Neuron (in vitro differentiated cells): Measurements from ENCODE around the gene CENPX.

Experiments used
- H2AFZ ChIP-seq: one replicate; pipeline ENCODE4 v1.6.1; 2013; ENCODE audit warnings: low read depth, mild to moderate bottlenecking, inconsistent platforms, low read length, moderate library complexity
- H3K27me3 ChIP-seq: one replicate; pipeline ENCODE4 v1.6.1; 2013; ENCODE audit warnings: low read length; ENCODE audit not compliant: insufficient read depth
- H3K36me3 ChIP-seq: one replicate; pipeline ENCODE4 v1.6.1; 2013; ENCODE audit warnings: low read length; ENCODE audit not compliant: insufficient read depth
- H3K4me1 ChIP-seq: one replicate; pipeline ENCODE4 v1.6.1; 2013; ENCODE audit warnings: low read length; ENCODE audit not compliant: insufficient read depth
- H3K4me3 ChIP-seq: 2 replicates; pipeline ENCODE4 v1.5.1; 2013; ENCODE audit warnings: mild to moderate bottlenecking, low read length, moderate library complexity
- H3K9me3 ChIP-seq: one replicate; pipeline ENCODE4 v1.6.1; 2013; ENCODE audit warnings: low read length

Gene CENPX

DNA sequence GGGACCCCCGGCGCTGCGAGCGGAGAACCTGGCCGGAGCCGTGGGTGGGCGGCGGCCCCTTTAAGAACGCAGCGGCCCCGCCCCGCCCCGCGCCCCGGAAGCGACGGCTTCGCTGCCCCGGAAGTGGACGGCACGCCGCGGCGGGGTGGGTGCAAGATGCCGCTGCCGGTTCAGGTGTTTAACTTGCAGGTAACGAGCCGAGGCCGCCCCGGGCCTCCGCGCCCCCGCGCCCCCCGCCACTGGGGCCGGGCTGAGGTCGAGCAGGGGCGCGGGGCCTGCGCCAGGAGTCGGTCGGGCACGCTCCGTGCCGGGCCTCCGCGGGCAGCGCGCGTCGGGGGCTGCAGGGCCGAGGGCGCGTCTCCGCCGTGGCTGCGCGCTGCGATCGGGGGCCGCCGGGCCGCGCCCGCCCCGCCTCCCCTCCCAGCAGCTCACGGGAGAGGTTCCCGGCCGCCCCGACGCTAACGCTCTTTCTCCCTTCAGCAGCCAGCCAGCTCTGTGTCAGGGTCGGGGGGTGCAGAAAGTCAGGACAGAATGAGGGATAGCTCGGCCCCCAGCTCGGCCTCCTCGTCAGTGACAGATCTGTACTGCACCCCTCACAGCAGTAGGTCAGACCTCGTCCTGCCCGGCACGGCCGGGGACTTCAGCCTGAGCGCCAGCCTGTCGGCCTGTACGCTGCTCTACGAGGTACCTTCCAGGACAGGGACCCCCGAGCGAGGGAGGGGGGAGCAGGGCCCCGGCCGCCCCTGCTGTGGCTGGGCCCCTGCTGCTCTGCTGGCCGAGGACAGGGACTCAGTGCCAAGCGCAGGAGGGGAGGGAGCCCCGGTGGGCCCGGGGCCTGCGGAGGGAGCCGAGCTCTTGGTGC is 29.3 kb upstream of the CENPX start, which contains the start of the genes GPS1 and RFNG:
Gene GPS1, plus strand, starts transcription at position 123 of the 862 bp plus-strand sequence. Its CDS starts 34 bp downstream, at position 157.
Gene RFNG, minus strand, starts transcription at position 36 of the 862 bp plus-strand sequence. CDS start 45 bp downstream, outside the sequence.
- Histone ChIP-seq H2AFZ (no peak within 1 kb of the TSS), H3K36me3 (peaks cover 60% of the 10 kb centered on the region), H3K4me1 (peaks cover 19% of the 10 kb centered on the region), H3K27me3 (no peaks in the 10 kb centered on the region), H3K9me3 (no peaks in the 10 kb centered on the region), H3K4me3 (peak within 1 kb of the TSS; percentile 93)

DNA sequence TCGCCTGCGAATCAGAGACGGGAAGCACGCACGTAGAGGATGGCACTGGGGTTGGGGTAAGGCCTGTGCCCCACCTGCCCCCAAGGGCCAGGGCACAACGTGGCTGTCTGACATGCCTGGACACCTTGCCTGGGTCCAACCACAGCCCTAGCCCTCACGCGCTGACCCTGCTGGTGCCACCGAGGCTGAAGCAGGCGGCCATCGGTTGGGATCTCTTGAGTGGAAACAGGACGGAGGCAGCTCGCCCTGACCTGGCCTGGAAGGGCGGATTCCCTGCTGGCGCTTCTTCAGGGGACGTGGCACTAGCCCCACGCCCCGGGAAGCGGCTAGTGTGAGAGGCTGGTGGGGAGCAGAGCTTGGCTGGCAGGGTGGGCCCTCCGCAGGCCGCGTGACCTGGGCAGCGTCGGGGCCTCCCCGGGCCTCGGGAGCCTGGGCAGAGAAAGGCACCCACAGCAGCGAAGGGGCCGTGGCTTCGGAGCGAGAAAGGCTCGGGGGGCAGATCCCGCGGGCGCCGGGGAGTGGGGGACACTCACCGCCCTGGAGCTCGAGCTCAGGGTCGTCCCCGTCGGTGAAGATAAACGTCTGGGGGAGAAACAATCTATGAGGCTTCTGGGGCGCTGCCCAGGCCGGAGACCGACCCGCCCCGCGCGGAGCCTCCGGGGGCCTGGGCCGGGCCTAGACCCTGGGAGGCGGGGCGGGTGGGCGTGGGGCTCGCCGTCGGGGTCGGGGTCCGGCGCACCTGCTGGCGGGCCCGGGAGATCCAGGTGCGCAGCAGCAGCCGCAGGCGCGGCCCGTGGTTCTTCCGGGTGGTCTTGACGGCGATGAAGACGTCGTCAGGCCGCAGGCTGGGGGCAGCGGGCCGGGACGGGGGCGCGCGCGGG is 28.3 kb upstream of the CENPX start:
- no peak overlapping the region for H2AFZ ChIP-seq
- H3K27me3 ChIP-seq, result no peaks in the 10 kb centered on the region
- H3K4me3 ChIP-seq, result peak overlapping the region; percentile 93
- H3K4me1 ChIP-seq, result peaks cover 19% of the 10 kb centered on the region
- no peaks in the 10 kb centered on the region for H3K9me3 ChIP-seq
- H3K36me3 ChIP-seq, result peaks cover 50% of the 10 kb centered on the region

DNA sequence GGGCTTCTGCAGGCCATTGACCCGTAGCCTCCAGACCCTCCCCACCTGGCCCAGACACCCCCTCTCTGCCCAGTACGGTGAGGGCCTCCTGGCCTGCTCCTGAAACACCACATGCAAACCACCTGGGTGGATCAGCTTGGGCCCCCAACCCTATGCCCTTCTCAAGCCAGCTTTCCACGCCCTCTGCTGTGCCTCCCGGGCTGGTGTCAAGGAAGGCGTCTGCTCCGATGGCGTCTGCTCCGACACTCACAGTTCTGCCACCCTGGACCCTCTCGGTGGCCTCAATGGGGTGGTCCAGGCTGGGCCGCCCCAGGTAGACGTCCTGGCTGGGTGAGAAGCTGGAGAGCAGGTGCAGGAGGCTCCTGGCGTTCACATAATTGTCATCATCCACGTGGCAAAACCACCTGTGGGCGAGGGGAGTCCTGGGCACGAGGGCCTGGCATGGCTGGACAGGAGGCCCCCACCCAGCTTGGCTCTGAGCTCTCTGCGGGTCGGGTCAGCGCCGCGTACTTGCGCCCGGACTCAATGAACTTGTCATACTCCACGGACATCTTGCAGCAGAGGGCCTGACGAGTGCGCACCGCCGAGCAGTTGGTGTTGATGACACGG is 27.6 kb upstream of the CENPX start:
- H3K4me1 ChIP-seq, result peaks cover 19% of the 10 kb centered on the region
- no peaks in the 10 kb centered on the region for H3K9me3 ChIP-seq
- no peak overlapping the region for H2AFZ ChIP-seq
- peak overlapping the region; percentile 93 for H3K4me3 ChIP-seq
- H3K36me3 ChIP-seq, result peaks cover 44% of the 10 kb centered on the region
- H3K27me3 ChIP-seq, result no peaks in the 10 kb centered on the region

DNA sequence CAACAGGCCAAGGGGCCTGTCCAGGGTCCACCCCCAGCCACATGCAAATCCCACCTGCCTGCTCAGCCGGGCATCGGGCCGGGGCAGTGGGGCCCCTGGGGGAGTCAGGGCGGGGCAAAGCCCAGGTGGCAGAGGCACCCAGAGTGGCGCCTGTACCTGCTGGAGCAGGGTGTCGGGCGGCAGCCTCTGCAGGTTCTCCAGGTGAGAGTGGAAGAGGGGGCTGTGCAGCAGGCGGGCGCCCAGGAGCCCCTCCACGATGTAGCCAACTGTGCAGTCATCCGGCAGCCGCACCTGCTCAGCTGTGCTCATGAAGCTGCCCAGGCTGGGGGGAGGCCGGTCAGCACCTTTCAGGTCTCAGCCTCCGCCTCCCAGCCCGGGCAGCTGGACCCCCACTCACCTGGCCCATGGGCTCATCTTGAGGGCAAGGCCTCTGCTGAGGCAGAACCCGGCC is 26.9 kb upstream of the CENPX start:
- Histone ChIP-seq H3K4me1 (peaks cover 19% of the 10 kb centered on the region), H3K9me3 (no peaks in the 10 kb centered on the region), H3K36me3 (peaks cover 37% of the 10 kb centered on the region), H2AFZ (no peak overlapping the region), H3K4me3 (no peak overlapping the region), H3K27me3 (no peaks in the 10 kb centered on the region)

DNA sequence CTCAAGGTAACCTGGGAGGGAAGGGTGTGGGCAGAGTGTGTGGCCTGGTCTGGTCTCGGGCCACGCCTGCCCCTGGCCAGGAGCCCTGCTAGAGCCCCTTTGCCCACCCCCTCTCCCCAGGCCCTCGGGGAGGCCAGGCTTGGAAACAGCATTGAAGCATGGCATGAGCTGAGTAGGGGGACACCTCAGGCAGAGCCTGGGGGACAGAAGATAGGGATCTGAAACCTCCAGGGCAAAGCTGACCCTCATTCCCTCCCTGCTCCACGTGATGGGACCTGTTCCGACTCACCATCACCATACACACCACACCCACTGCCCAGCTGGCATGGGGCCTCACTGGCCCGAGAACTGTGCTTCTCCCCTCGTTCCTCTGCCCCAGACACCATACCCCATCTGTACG is 26.4 kb upstream of the CENPX start:
- no peaks in the 10 kb centered on the region for H3K9me3 ChIP-seq
- H2AFZ ChIP-seq, result no peak overlapping the region
- no peak overlapping the region for H3K4me3 ChIP-seq
- peaks cover 33% of the 10 kb centered on the region for H3K36me3 ChIP-seq
- peaks cover 19% of the 10 kb centered on the region for H3K4me1 ChIP-seq
- no peaks in the 10 kb centered on the region for H3K27me3 ChIP-seq

DNA sequence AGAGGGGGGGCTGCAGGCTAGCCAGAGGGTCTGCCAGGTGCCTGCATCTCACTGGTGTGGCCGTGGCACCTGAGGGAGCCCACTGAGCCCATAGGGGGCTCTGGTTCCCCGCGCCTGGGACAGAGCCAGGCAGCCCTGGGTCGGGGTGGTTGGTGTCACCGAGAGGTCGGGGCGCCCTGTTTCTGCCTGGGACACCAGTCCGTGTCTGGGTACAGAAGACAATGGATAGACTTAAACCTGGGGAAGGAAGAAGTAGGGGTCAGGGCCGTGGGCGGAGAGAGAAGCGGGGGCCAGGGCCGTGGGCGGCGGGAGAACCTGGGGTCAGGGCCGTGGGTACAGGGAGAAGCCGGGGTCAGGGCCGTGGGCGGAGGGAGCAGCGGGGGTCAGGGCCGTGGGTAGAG is 25.9 kb upstream of the CENPX start:
- no peaks in the 10 kb centered on the region for H3K9me3 ChIP-seq
- no peak overlapping the region for H2AFZ ChIP-seq
- H3K4me3 ChIP-seq, result no peak overlapping the region
- no peaks in the 10 kb centered on the region for H3K27me3 ChIP-seq
- peaks cover 19% of the 10 kb centered on the region for H3K4me1 ChIP-seq
- H3K36me3 ChIP-seq, result peaks cover 27% of the 10 kb centered on the region

DNA sequence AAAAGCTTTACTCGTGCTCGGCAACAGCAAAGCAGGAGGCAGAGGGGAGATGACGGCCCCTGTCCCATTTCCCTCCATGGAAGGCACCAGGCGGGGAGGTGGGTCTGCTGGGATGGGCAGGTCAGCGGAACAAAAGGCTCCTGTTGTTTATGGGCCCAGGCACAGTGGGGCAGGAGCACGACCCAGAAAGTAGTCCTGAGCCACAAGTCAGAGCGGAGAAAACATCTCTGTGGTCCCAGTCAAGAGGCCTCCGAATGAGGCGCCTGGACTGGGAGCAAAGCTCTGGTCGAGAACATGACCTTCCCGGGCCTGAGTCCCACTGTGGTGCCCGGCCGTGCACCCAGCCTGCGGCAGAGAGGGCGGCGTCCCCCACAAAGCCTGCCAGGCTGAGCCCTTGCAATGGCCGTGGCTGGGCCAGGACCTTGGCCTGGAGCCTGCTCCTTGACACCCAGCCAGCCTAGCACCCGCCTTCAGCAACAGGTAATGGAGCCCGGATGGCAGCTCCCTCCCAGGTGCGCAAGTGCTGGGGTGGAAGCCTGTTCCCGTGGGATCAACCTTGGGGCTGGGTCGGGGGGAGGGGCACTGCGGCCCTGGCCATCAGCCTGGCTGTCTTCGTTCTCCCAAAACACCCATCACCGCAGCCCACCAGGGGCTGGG is 25.4 kb upstream of the CENPX start:
- Histone ChIP-seq H3K27me3 (no peaks in the 10 kb centered on the region), H2AFZ (no peak overlapping the region), H3K4me3 (no peak overlapping the region), H3K9me3 (no peaks in the 10 kb centered on the region), H3K36me3 (peaks cover 22% of the 10 kb centered on the region), H3K4me1 (peaks cover 17% of the 10 kb centered on the region)

DNA sequence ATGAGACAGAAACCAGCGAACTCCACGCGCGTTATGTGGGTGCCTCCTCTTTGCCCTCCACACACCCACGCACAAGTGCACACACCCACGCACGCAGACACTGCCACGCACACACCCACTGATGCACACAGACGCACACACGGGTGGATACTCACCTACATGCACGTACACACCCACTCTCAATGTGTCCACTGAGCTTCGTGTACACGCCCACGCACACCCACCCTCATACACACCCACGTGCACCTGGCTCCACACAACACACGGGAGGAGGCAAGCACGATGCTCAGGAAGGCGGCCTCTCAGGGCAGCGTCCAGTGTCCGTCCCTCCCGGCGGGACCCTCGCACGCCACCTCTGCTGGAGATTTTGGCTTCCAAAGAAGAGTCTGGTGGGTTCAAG is 24.7 kb upstream of the CENPX start:
- peaks cover 10% of the 10 kb centered on the region for H3K4me1 ChIP-seq
- no peaks in the 10 kb centered on the region for H3K9me3 ChIP-seq
- H2AFZ ChIP-seq, result no peak overlapping the region
- peaks cover 22% of the 10 kb centered on the region for H3K36me3 ChIP-seq
- no peak overlapping the region for H3K4me3 ChIP-seq
- no peaks in the 10 kb centered on the region for H3K27me3 ChIP-seq

DNA sequence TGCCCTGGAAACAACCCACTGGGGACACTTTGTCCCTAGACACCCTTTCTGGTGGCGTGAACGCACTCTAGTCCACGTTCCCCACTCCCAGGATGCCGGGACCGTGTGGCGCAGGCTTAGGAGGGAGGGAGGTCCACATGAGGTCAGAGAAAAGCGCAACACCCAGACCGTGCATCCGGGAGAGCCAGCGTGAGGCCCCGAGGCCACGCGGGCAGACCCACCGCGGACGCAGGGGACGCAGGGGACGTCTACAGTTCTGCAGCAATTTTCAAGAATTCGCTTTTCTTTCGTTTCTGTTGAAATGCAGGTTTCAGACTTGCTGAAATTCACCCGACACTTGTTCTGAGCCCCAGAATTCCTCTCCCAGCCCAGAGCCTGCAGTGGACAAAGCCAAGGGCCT is 24.2 kb upstream of the CENPX start:
- H3K36me3 ChIP-seq, result peaks cover 22% of the 10 kb centered on the region
- H2AFZ ChIP-seq, result no peak overlapping the region
- H3K4me1 ChIP-seq, result peaks cover 8% of the 10 kb centered on the region
- H3K27me3 ChIP-seq, result no peaks in the 10 kb centered on the region
- H3K9me3 ChIP-seq, result no peaks in the 10 kb centered on the region
- H3K4me3 ChIP-seq, result no peak overlapping the region

DNA sequence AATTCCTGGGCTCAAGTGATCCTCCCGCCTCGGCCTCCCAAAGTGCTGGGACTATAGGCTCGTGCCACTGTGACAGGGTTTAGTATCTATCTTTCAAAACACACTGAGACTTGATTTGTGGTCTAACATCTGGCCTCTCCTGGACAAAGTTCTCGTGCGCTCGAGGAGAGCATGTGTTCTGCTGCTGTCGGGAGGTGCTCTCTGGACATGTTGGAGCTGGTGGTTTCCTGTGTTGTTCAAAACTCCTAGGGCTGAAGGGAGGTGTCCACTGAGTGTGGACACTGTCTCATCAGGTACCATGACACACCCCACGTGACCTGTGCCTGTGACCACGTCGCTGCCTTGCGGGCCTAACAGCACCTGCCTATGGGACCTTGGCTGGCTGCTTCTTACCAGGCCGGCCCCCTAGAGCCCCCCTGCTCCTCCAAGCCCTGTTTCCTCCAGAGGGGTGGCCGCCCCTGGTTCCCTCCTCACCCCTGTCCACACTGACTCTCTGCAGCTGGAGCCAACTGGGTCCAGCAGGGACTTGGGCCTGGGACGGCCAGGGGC is 23.3 kb upstream of the CENPX start:
- H3K27me3 ChIP-seq, result no peaks in the 10 kb centered on the region
- H3K4me1 ChIP-seq, result peaks cover 8% of the 10 kb centered on the region
- no peak overlapping the region for H2AFZ ChIP-seq
- H3K9me3 ChIP-seq, result no peaks in the 10 kb centered on the region
- peaks cover 22% of the 10 kb centered on the region for H3K36me3 ChIP-seq
- H3K4me3 ChIP-seq, result no peak overlapping the region

DNA sequence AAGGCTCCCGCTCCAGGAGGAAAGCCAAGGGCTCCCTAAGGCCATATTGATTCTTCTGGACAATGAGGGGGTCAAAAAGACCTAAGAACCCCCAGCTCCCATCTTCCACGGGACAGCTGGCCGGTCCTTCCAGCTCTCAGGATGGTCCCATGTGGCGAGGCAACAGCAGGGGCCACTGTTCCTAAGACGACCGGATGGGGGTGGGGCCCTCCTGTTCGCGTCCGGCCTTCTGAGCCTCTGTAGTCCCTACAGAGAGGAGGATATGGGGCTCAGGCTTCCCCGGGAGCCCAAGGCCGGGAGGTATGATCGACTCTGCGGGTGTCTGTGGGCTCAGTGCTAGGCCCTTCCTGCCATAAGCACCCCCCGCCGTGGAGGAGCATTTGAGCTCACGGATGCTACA is 20.8 kb upstream of the CENPX start:
- Histone ChIP-seq H3K27me3 (no peaks in the 10 kb centered on the region), H3K4me1 (no peaks in the 10 kb centered on the region), H3K36me3 (peaks cover 10% of the 10 kb centered on the region), H2AFZ (no peak overlapping the region), H3K9me3 (no peaks in the 10 kb centered on the region), H3K4me3 (no peak overlapping the region)

DNA sequence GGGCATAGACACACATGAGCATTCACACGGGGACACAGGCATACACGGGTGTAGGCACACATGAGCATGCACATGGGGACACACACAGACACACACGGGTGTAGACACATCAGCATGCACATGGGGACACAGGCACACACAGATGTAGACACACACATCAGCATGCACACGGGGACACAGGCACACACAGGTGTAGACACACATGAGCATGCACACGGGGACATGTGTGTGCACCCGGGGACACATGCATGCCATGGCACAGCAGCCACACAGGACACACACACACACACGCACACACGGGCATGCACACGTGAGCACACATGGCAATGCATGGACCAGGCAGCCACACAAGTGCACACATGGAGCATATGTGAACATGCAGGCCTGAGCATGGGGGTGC is 20.0 kb upstream of the CENPX start:
- Histone ChIP-seq H3K9me3 (no peaks in the 10 kb centered on the region), H3K27me3 (no peaks in the 10 kb centered on the region), H3K4me3 (no peak overlapping the region), H3K4me1 (no peaks in the 10 kb centered on the region), H3K36me3 (peaks cover 4% of the 10 kb centered on the region), H2AFZ (no peak overlapping the region)
